DND-41 (cell line): ENCODE data around the gene ATAD2B.

Experiments used
- ATAC-seq: fragments of 200-7000 bp; cut with Tn5 transposase; 3 replicates; pipeline ENCODE4 v1.9.1; 2021; ENCODE audit warnings: low read depth; ENCODE audit not compliant: insufficient read depth
- DNase-seq: peaks from one replicate; pipeline ENCODE4 v3.0.0-alpha.2; 2020
- H2AFZ ChIP-seq: 2 replicates; pipeline ENCODE4 v1.6.0; 2012; ENCODE audit warnings: low read depth, low read length
- H3K27ac ChIP-seq: 2 replicates; pipeline ENCODE4 v1.5.1; 2012; ENCODE audit warnings: low read length, inconsistent platforms
- H3K27me3 ChIP-seq: fragments of 200-600 bp; sonication (generic); 2 replicates; pipeline ENCODE4 v1.6.0; 2012; ENCODE audit warnings: low read length, mild to moderate bottlenecking, inconsistent platforms; ENCODE audit not compliant: insufficient read depth, poor library complexity
- H3K36me3 ChIP-seq: 2 replicates; pipeline ENCODE4 v1.5.1; 2012; ENCODE audit warnings: low read length, inconsistent platforms; ENCODE audit not compliant: insufficient read depth
- H3K4me1 ChIP-seq: 2 replicates; pipeline ENCODE4 v1.5.1; 2012; ENCODE audit warnings: mild to moderate bottlenecking, low read length; ENCODE audit not compliant: insufficient read depth
- H3K4me2 ChIP-seq: 2 replicates; pipeline ENCODE4 v1.6.0; 2012; ENCODE audit warnings: mild to moderate bottlenecking, moderate library complexity, low read length, inconsistent platforms; ENCODE audit not compliant: insufficient read depth
- H3K4me3 ChIP-seq, 2 experiments: fragments of 200-600 bp in 1 of 2; shearing (Covaris generic) in 1 of 2; 2 replicates each; pipeline ENCODE4 v1.5.1; 2012 to 2016; ENCODE audit warnings: inconsistent platforms in 2 of 2, low read length in 2 of 2, mild to moderate bottlenecking in 2 of 2, low read depth in 1 of 2, moderate library complexity in 1 of 2
- H3K79me2 ChIP-seq: 2 replicates; pipeline ENCODE4 v1.6.0; 2012; ENCODE audit warnings: low read length, inconsistent platforms; ENCODE audit not compliant: insufficient read depth
- H3K9ac ChIP-seq: 2 replicates; pipeline ENCODE4 v1.6.0; 2012; ENCODE audit warnings: low read depth, mild to moderate bottlenecking, inconsistent platforms, low read length, moderate library complexity
- H3K9me3 ChIP-seq: 2 replicates; pipeline ENCODE4 v1.5.1; 2012; ENCODE audit warnings: low read length, moderate library complexity, mild to moderate bottlenecking, inconsistent platforms; ENCODE audit not compliant: insufficient read depth, severe bottlenecking
- H4K20me1 ChIP-seq: 2 replicates; pipeline ENCODE4 v1.6.0; 2012; ENCODE audit warnings: low read length; ENCODE audit not compliant: insufficient read depth
- EZH2 ChIP-seq: IDR thresholded peaks from 3 replicates; pipeline ENCODE4 v1.6.1; 2012; ENCODE audit warnings: borderline replicate concordance, low read depth, mild to moderate bottlenecking, moderate library complexity, low read length, inconsistent platforms; ENCODE audit not compliant: severe bottlenecking
- TF ChIP-seq, protein P1 (sequence below): IDR thresholded peaks from 2 replicates; pipeline ENCODE4 v1.5.1; 2012; ENCODE audit warnings: borderline replicate concordance, low read length, moderate library complexity, mild to moderate bottlenecking; ENCODE audit not compliant: poor library complexity, severe bottlenecking; ENCODE audit errors: extremely low read depth

ATAD2B gene

DNA sequence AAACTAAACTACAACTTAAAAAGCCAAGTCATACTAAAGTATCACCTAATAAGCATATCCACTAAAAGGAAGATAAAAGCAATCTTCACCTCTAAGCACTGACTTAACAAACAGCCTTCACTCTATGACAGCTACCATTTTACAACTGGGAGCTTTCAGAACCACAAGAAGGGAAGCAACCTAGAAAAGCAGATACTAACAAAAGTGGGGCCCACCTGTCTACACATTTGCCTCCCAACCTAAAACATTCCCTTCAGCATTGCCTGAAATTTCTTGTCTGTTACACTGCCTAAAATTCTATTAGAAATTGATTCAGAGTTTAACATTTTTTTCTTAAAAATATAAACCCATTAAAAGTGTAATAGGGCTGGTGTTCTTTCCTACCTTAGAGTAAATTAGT lies 172.0 kb downstream of the ATAD2B start:
- no peaks in the 10 kb centered on the region for H3K79me2 ChIP-seq
- no peak overlapping the region for H3K4me2 ChIP-seq
- no peak overlapping the region for H3K27ac ChIP-seq
- peaks cover 47% of the 10 kb centered on the region for H3K36me3 ChIP-seq
- no peaks in the 10 kb centered on the region for H3K27me3 ChIP-seq
- H3K4me3 ChIP-seq, result no peak overlapping the region
- ATAC-seq (no peak), DNase-seq (no peak)
- H3K9ac ChIP-seq, result no peak overlapping the region
- H2AFZ ChIP-seq, result no peak overlapping the region
- TF ChIP-seq, protein P1, sequence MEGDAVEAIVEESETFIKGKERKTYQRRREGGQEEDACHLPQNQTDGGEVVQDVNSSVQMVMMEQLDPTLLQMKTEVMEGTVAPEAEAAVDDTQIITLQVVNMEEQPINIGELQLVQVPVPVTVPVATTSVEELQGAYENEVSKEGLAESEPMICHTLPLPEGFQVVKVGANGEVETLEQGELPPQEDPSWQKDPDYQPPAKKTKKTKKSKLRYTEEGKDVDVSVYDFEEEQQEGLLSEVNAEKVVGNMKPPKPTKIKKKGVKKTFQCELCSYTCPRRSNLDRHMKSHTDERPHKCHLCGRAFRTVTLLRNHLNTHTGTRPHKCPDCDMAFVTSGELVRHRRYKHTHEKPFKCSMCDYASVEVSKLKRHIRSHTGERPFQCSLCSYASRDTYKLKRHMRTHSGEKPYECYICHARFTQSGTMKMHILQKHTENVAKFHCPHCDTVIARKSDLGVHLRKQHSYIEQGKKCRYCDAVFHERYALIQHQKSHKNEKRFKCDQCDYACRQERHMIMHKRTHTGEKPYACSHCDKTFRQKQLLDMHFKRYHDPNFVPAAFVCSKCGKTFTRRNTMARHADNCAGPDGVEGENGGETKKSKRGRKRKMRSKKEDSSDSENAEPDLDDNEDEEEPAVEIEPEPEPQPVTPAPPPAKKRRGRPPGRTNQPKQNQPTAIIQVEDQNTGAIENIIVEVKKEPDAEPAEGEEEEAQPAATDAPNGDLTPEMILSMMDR, result no peak
- no peak for TF ChIP-seq EZH2
- H3K4me1 ChIP-seq, result no peaks in the 10 kb centered on the region
- H4K20me1 ChIP-seq, result no peaks in the 10 kb centered on the region
- H3K9me3 ChIP-seq, result no peaks in the 10 kb centered on the region

DNA sequence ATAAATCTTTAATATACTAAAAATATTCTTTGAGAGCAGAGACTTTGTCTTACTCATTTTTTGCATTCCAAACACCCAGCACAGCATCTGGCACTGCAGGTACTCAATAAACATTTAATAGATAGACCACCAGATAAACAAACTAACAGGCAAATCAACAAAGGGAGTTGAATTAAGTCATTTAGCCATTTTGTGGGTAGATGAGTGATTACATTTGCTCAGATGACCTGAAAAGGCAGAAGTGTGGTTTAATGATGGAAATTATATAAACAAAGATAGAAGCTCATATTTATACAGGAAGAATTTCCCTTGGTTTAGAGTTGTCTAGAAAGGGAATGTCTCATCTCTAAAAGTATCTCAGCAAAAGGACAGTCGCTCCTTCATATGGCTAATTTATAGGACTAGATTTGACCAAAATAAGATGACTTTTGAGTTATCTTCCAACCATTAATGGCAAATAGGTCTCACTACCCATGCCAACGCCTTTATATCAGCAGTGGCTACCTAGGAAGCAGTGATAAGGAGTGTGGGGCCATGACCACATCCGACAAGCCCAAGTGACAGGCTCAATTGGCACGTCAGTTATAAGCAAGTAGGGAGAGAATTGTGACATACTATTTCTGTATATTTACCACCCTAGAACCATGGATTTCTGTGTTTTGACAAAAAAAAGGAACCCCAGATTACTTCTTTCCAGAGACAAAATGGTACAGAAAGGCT lies 173.5 kb downstream of the ATAD2B start:
- Histone ChIP-seq H3K27ac (no peak overlapping the region), H3K36me3 (peaks cover 47% of the 10 kb centered on the region), H3K4me2 (no peak overlapping the region), H3K27me3 (no peaks in the 10 kb centered on the region), H3K4me3 (no peak overlapping the region), H3K9ac (no peak overlapping the region), H4K20me1 (no peaks in the 10 kb centered on the region), H3K9me3 (no peaks in the 10 kb centered on the region), H3K79me2 (no peaks in the 10 kb centered on the region), H3K4me1 (no peaks in the 10 kb centered on the region), H2AFZ (no peak overlapping the region)
- ATAC-seq (no peak), DNase-seq (no peak)
- TF ChIP-seq, protein P1, result no peak
- no peak for TF ChIP-seq EZH2

DNA sequence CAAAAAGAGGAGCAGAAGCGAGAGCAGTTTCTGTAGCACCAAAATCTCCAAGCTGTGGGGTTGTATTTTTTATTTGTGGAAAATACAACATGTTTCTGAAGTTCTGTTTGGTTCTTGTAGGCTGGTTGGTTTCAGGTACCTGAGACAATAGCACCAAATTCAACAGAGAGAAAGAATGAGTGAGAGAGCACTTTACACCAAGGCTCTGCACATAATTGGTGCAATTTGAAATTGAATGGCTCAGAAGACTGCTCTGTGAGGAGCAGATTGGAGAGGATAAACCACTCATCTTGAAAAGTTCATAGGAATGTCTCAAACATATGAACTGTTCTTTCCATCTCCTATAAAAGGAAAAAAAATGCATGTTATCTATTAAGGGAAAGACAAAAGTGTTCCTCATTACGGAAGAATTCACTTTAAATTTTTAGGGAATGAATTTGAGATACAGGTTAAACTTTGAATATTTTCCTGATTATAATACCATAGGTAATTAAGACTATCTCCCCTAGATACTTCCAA lies 175.1 kb downstream of the ATAD2B start:
- H3K4me3 ChIP-seq, result no peak overlapping the region
- H3K36me3 ChIP-seq, result peaks cover 32% of the 10 kb centered on the region
- H3K4me1 ChIP-seq, result no peaks in the 10 kb centered on the region
- H4K20me1 ChIP-seq, result no peaks in the 10 kb centered on the region
- H2AFZ ChIP-seq, result no peak overlapping the region
- ATAC-seq (no peak), DNase-seq (no peak)
- H3K9me3 ChIP-seq, result no peaks in the 10 kb centered on the region
- TF ChIP-seq EZH2, result no peak
- no peak overlapping the region for H3K27ac ChIP-seq
- H3K9ac ChIP-seq, result no peak overlapping the region
- no peaks in the 10 kb centered on the region for H3K79me2 ChIP-seq
- H3K4me2 ChIP-seq, result no peak overlapping the region
- no peaks in the 10 kb centered on the region for H3K27me3 ChIP-seq

DNA sequence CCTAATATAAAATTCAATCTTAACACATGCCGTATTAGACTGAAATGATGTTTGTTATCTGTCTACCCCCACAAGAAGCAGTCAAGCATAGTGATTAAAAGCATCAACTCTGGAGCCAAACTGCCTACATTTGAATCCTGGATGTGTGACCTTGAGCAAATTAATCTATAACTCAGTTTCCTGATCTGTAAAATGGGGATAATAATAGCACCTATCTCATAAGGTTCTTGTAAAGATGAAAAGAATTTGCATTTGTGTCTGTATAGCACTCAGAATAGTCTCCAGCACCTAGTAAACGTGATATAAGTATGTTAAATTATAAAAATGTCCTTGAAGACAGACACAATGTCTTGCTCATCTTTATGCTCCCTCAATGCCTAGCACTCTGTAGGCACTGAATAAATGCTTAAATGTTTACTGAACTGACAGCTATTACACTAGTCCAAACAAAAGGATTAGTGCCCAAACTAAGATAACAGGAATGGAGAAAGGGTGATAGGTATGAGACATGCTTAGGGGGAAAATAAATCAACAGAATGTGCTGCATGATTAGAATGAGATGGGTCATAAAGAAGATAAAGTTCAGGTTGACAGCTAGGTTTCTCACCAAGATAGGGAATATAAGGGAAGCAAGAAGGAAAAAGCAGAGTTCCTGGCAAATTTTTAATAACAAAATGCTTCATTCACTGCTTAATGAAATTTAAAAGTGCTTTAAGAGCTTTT lies 180.6 kb downstream of the ATAD2B start:
- ATAC-seq (no peak), DNase-seq (no peak)
- H3K36me3 ChIP-seq, result peaks cover 8% of the 10 kb centered on the region; the same call in 1 of the 2 replicates
- H4K20me1 ChIP-seq, result no peaks in the 10 kb centered on the region
- TF ChIP-seq, protein P1, result no peak
- TF ChIP-seq EZH2, result no peak
- H3K9me3 ChIP-seq, result no peaks in the 10 kb centered on the region
- no peak overlapping the region for H2AFZ ChIP-seq
- H3K4me2 ChIP-seq, result no peak overlapping the region
- no peaks in the 10 kb centered on the region for H3K79me2 ChIP-seq
- no peak overlapping the region for H3K9ac ChIP-seq
- no peaks in the 10 kb centered on the region for H3K27me3 ChIP-seq
- no peak overlapping the region for H3K27ac ChIP-seq
- no peak overlapping the region for H3K4me3 ChIP-seq
- H3K4me1 ChIP-seq, result no peaks in the 10 kb centered on the region
